ENCODE results near the gene NUDT12.
A peak's percentile ranks its signal among the peaks of the same experiment; 100 is the strongest.

GRCh38 chr5:103582364-103582763 lies 19.8 kb upstream of the NUDT12 start:
- TF ChIP-seq FOXS1 (CRISPR knock-in tag; IDR thresholded peaks at IDR 0.05) = no peak
- TF ChIP-seq CHD2 (IDR thresholded peaks at IDR 0.05; ENCODE audit: low read length, partially characterized antibody) = no peak
- no peak for TF ChIP-seq KDM1A (IDR thresholded peaks at IDR 0.05; ENCODE audit: low read depth)
- TF ChIP-seq CTCF (IDR thresholded peaks at IDR 0.05) = peak; percentile 67
- no peak for TF ChIP-seq RNF2 (IDR thresholded peaks at IDR 0.05; ENCODE audit: borderline replicate concordance, low read depth)

All from A549 (cell line).